ENCODE results near the gene HINT3.
"Not testable (repeated sequence)": the region's sequence is repeated elsewhere in the genome, so short reads cannot be mapped to it uniquely, and the experiment has no call there.

Gene HINT3

GRCh38 chr6:126010040-126010439, 53.5 kb downstream of the HINT3 start:
- no peak for DNase-seq

- DNase-seq = no peak
These were observed 59.3 kb downstream of the HINT3 start for GRCh38 chr6:126015863-126016262.

- DNase-seq = no peak
These were observed 60.0 kb downstream of the HINT3 start for GRCh38 chr6:126016591-126016990.

GRCh38 chr6:126017668-126018067, 61.1 kb downstream of the HINT3 start:
- no peak for DNase-seq

- no peak for DNase-seq
These were observed 63.9 kb downstream of the HINT3 start for GRCh38 chr6:126020305-126021050.

- DNase-seq = not testable (repeated sequence)
These were observed 66.9 kb downstream of the HINT3 start for GRCh38 chr6:126023474-126023873.

- no peak for DNase-seq
These were observed 69.4 kb downstream of the HINT3 start for GRCh38 chr6:126026001-126026400.

- no peak for DNase-seq
These were observed 71.0 kb downstream of the HINT3 start for GRCh38 chr6:126027601-126028000.
